Measurements from ENCODE around the gene WASF3.

The WASF3 gene

DNA sequence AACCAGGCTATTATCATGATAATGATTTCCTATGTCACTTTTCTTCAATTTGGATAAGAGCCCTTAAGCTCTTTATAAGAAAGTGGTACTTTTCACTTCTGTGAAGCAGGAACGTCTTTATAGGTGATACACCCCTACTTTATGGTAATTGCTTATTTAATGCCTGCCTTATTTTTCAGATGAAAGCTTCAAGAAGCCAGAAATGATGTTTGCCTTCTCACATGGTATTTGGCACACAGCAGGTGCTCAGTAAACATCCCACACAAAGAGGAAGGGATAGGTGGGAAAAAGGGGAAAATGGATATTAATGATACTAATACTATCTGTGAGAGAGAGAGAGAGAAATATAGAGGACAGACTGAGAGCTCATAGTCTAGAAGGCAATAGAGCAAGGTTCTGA, 29.0 kb upstream of the WASF3 start:
- no peaks in the 10 kb centered on the region for H3K9me3 ChIP-seq (ENCODE audit: control insufficient read depth in 1 of 2, low read length in 2 of 2)
- H3K27ac ChIP-seq (ENCODE audit: low read length), result no peak overlapping the region
- H3K27me3 ChIP-seq (ENCODE audit: low read depth, low read length), result no peaks in the 10 kb centered on the region
- H3K36me3 ChIP-seq (ENCODE audit: control insufficient read depth in 1 of 2, insufficient read depth in 2 of 2, low read length in 2 of 2), result no peaks in the 10 kb centered on the region
- H3K4me3 ChIP-seq (ENCODE audit: low read depth in 1 of 2, low read length in 2 of 2), result no peak overlapping the region
- H3K4me1 ChIP-seq (ENCODE audit: control insufficient read depth in 1 of 2, insufficient read depth in 2 of 2, low read length in 2 of 2), result no peaks in the 10 kb centered on the region

DNA sequence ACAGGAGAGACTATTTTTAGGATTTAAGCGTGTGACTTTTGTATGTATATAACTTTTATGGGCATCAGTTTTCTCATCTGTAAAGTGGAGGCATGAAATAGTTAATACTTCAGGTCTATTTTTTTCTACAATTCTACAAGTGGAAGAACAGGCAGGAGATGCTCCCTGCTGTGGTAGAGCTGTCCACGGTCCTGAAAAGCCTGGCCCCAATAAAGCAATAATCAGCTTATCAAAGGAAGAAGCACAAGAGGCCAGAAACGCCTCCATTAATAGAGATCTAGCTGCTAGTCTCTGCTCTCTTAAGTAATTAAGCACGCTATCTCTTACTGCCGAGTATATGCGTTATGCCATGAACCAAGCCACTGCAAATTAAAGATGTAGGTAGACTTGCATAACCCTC, 28.0 kb upstream of the WASF3 start:
- Histone ChIP-seq H3K4me1 (ENCODE audit: control insufficient read depth in 1 of 2, insufficient read depth in 2 of 2, low read length in 2 of 2) (no peaks in the 10 kb centered on the region), H3K4me3 (ENCODE audit: low read depth in 1 of 2, low read length in 2 of 2) (no peak overlapping the region), H3K27ac (ENCODE audit: low read length) (no peak overlapping the region), H3K9me3 (ENCODE audit: control insufficient read depth in 1 of 2, low read length in 2 of 2) (no peaks in the 10 kb centered on the region), H3K27me3 (ENCODE audit: low read depth, low read length) (no peaks in the 10 kb centered on the region), H3K36me3 (ENCODE audit: control insufficient read depth in 1 of 2, insufficient read depth in 2 of 2, low read length in 2 of 2) (no peaks in the 10 kb centered on the region)

DNA sequence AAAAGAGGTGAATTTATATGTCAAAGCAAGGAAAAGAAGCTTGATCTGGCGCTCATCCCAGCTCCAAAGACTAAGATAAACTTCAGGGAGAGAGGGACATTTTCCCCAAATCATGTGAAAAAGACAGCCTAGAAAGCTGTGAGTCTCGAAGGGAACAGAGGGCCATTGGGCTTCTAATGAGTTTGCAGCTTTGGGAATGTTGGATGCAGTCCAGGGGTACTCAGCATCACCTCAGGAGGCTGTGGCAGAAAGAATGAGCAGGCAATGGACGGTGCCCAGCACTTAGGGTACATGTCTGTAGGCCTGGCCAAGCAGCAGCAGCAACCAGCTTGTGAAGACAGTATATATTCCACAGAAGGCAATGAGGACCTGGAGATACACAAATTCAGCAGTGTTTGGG, 25.7 kb upstream of the WASF3 start:
- H3K4me3 ChIP-seq (ENCODE audit: low read depth in 1 of 2, low read length in 2 of 2), result no peak overlapping the region
- H3K36me3 ChIP-seq (ENCODE audit: control insufficient read depth in 1 of 2, insufficient read depth in 2 of 2, low read length in 2 of 2), result no peaks in the 10 kb centered on the region
- H3K9me3 ChIP-seq (ENCODE audit: control insufficient read depth in 1 of 2, low read length in 2 of 2), result no peaks in the 10 kb centered on the region
- H3K27me3 ChIP-seq (ENCODE audit: low read depth, low read length), result no peaks in the 10 kb centered on the region
- no peak overlapping the region for H3K27ac ChIP-seq (ENCODE audit: low read length)
- no peaks in the 10 kb centered on the region for H3K4me1 ChIP-seq (ENCODE audit: control insufficient read depth in 1 of 2, insufficient read depth in 2 of 2, low read length in 2 of 2)

DNA sequence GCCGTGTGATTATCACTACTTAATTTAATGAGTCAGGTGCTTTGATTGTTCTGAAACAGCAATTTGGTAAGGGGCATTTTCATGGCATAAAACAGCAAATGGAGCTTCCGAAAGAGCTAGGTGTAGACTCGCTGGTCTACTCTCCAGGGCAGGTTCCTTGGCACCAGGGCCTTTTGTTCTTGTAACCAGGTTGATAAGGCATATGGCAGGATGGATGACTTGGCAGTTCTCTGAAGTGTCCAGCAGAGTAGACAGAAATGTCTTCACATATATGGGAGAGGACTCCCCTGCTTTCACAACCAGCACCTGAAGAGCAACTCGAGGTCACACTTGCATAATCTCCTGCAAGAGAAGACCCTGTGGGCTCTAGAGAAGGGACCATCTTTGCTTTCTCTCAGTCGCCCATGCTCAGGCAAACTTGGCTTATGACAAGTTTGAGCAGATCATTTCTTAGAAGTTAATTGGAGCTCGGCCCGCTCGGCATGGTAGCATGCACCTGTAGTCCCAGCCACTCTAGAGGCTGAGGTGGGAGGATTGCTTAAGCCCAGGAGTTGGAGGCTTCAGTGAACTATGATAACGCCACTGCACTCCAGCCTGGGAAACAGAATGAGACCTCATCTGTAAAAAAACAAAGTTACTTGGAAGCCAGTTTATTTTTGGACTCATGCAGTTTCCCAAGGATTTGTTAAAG, 23.3 kb upstream of the WASF3 start:
- Histone ChIP-seq H3K9me3 (ENCODE audit: control insufficient read depth in 1 of 2, low read length in 2 of 2) (no peaks in the 10 kb centered on the region), H3K27me3 (ENCODE audit: low read depth, low read length) (no peaks in the 10 kb centered on the region), H3K27ac (ENCODE audit: low read length) (no peak overlapping the region), H3K4me3 (ENCODE audit: low read depth in 1 of 2, low read length in 2 of 2) (no peak overlapping the region), H3K36me3 (ENCODE audit: control insufficient read depth in 1 of 2, insufficient read depth in 2 of 2, low read length in 2 of 2) (no peaks in the 10 kb centered on the region), H3K4me1 (ENCODE audit: control insufficient read depth in 1 of 2, insufficient read depth in 2 of 2, low read length in 2 of 2) (no peaks in the 10 kb centered on the region)

DNA sequence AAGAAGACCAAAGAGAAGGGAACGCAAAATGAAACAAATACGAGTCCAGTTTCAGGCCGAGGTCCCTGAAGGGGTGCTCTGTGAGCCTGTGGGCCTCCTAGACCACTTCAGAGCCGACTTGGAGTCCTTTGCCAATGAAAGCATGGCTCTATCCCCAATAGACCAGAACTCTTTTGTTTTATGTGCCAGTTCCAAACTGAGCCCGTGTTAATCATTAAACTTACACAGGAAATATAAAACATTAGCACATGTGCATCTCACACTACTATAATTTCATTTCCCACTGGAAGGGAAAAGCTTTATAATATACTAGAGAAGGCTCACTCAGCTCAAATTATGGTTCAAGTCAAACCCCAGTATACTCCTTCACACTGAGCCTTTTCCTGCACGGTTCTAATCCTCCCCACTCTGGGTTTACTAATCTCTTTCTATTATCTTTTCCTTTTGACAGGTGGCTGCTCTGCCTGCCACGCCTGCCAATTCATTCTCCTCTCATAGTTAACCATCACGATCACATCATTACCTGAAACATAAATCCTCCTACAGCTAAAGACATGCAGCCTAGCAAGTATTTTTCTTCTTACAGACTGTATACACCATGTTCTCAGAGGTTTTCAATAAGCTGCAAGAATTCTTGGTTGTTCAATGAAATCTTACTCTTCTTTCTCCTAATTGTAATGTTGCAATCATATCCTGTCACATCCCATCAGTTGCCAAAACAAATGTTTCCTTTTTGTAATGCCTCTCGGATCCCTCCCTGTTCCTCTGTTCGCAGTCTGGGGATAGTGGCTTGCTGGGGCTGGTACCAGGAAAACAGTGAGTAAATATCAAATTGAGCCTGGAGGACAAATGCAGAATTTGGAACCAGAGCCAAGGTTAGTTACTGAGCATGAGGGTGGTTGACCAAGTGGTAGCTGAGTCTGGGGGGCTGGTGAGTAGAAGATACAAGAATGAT, 18.8 kb upstream of the WASF3 start:
- H3K27ac ChIP-seq (ENCODE audit: low read length), result no peak overlapping the region
- H3K4me1 ChIP-seq (ENCODE audit: control insufficient read depth in 1 of 2, insufficient read depth in 2 of 2, low read length in 2 of 2), result no peaks in the 10 kb centered on the region
- no peaks in the 10 kb centered on the region for H3K36me3 ChIP-seq (ENCODE audit: control insufficient read depth in 1 of 2, insufficient read depth in 2 of 2, low read length in 2 of 2)
- peaks cover 3% of the 10 kb centered on the region for H3K27me3 ChIP-seq (ENCODE audit: low read depth, low read length)
- no peak overlapping the region for H3K4me3 ChIP-seq (ENCODE audit: low read depth in 1 of 2, low read length in 2 of 2)
- no peaks in the 10 kb centered on the region for H3K9me3 ChIP-seq (ENCODE audit: control insufficient read depth in 1 of 2, low read length in 2 of 2)

DNA sequence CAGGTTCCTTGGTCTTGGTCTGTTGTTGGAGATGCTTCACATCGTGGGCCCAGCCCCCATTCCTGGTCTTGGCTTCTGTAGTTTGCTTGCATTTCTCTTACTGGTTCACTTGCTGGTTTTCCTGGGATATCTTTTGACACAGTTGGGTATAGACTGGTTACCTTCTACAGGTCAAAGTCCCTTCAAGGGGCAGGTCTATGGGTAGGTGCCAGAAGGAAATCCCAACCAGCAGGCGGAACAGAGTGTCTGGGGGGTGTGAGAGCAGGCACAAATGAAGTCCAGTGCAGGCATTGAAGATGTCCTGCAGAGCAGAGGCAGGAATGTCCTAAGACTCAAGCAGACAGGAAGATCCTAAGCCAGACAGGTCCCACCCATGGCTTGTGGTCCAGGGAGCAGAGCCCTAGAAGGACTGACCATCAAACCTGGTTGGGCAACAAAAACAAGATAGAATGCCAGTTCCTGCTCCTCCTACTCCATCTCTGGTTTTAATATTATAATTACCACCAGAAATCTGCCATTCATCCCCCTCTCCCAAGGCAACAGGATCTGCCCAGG, 17.7 kb upstream of the WASF3 start:
- Histone ChIP-seq H3K27me3 (ENCODE audit: low read depth, low read length) (peaks cover 3% of the 10 kb centered on the region), H3K27ac (ENCODE audit: low read length) (no peak overlapping the region), H3K4me1 (ENCODE audit: control insufficient read depth in 1 of 2, insufficient read depth in 2 of 2, low read length in 2 of 2) (no peaks in the 10 kb centered on the region), H3K4me3 (ENCODE audit: low read depth in 1 of 2, low read length in 2 of 2) (no peak overlapping the region), H3K36me3 (ENCODE audit: control insufficient read depth in 1 of 2, insufficient read depth in 2 of 2, low read length in 2 of 2) (no peaks in the 10 kb centered on the region), H3K9me3 (ENCODE audit: control insufficient read depth in 1 of 2, low read length in 2 of 2) (no peaks in the 10 kb centered on the region)

DNA sequence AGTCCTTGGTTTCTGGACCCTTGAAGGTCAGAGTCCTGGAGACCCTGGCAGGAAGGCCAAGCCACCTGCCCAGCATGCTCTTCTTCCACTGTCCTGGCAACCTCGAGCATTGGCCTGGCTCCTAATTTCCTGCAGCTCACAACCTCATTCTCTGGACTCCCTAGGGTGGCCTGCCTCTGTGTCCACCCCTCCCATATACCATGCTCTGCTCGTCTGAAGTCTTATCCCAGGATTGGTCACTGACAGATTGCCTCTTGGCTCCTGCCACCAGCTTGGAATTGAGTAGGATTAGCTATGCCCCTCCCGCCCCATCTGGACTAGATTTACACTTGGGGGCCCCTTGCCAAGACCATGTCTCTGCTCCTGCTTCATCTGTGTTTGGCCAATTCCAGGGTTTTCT, 17.1 kb upstream of the WASF3 start:
- H3K4me3 ChIP-seq (ENCODE audit: low read depth in 1 of 2, low read length in 2 of 2), result no peak overlapping the region
- no peak overlapping the region for H3K27ac ChIP-seq (ENCODE audit: low read length)

DNA sequence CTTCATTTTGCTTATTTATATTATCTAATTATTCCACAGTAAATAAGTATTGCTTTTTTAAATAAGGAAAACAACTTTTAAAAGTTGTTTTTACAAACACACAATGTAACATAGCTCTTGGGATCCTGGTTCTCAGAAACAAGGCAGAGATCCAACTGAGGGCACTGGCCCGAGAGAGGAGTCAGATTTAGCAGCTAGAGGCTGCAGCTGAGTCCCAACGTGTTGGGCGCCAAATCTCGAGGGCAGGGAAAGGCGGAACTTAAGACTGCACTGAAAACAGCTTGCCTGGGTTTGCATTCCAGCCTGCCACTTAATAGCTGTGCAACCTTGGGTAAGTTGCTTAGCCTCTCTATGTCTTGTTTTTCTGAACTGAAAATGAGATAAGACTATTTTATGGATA, 16.4 kb upstream of the WASF3 start:
- Histone ChIP-seq H3K36me3 (ENCODE audit: control insufficient read depth in 1 of 2, insufficient read depth in 2 of 2, low read length in 2 of 2) (no peaks in the 10 kb centered on the region), H3K27me3 (ENCODE audit: low read depth, low read length) (peaks cover 3% of the 10 kb centered on the region), H3K4me1 (ENCODE audit: control insufficient read depth in 1 of 2, insufficient read depth in 2 of 2, low read length in 2 of 2) (no peaks in the 10 kb centered on the region), H3K4me3 (ENCODE audit: low read depth in 1 of 2, low read length in 2 of 2) (no peak overlapping the region), H3K27ac (ENCODE audit: low read length) (no peak overlapping the region), H3K9me3 (ENCODE audit: control insufficient read depth in 1 of 2, low read length in 2 of 2) (no peaks in the 10 kb centered on the region)

More for the DNA sequence above, 17.1 kb upstream of the WASF3 start:
- no peaks in the 10 kb centered on the region for H3K9me3 ChIP-seq (ENCODE audit: control insufficient read depth in 1 of 2, low read length in 2 of 2)
- no peaks in the 10 kb centered on the region for H3K4me1 ChIP-seq (ENCODE audit: control insufficient read depth in 1 of 2, insufficient read depth in 2 of 2, low read length in 2 of 2)
- H3K27me3 ChIP-seq (ENCODE audit: low read depth, low read length), result peaks cover 3% of the 10 kb centered on the region
- no peaks in the 10 kb centered on the region for H3K36me3 ChIP-seq (ENCODE audit: control insufficient read depth in 1 of 2, insufficient read depth in 2 of 2, low read length in 2 of 2)

DNA sequence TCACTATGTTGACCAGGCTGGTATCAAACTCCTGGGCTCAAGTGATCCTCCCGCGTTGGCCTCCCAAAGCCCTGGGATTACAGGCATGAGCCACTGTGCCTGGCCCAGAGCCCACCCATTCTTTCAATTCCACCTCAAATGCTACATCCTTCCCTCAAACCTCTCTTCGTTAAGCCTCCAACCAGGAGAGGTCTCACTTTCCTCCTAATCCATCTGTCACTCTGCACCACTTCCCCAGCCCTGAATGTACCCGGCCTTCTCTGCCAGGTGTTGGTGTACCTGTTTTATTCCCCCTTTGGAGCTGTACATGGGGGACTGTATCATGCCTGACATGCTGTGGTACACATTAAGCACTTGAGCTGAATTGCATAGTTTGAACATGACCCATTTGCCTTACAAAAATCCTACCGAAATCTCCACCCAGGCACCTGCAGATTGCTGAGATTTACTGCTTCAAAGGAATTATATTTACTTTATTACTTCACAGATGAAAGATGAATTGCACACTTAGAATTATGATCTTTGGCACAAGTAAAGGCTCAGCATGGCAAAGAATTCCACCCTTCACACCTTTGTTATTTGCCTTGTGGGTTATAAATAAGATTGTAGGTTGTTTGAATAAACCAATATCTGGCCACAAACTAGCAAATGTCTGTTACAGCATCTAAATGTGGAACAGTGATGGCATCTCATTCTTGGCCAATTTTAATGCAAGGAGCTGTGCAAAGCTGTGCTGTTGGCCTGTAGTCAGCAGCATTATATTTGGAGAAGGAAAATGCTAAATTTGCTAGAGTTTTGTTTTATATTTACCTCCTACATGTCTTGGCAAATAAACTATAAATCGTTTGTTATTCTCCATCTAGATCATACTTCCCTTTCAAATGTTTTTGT, 15.6 kb upstream of the WASF3 start:
- H3K27me3 ChIP-seq (ENCODE audit: low read depth, low read length), result peaks cover 3% of the 10 kb centered on the region
- no peaks in the 10 kb centered on the region for H3K9me3 ChIP-seq (ENCODE audit: control insufficient read depth in 1 of 2, low read length in 2 of 2)
- no peak overlapping the region for H3K4me3 ChIP-seq (ENCODE audit: low read depth in 1 of 2, low read length in 2 of 2)
- no peak overlapping the region for H3K27ac ChIP-seq (ENCODE audit: low read length)
- no peaks in the 10 kb centered on the region for H3K36me3 ChIP-seq (ENCODE audit: control insufficient read depth in 1 of 2, insufficient read depth in 2 of 2, low read length in 2 of 2)
- no peaks in the 10 kb centered on the region for H3K4me1 ChIP-seq (ENCODE audit: control insufficient read depth in 1 of 2, insufficient read depth in 2 of 2, low read length in 2 of 2)

DNA sequence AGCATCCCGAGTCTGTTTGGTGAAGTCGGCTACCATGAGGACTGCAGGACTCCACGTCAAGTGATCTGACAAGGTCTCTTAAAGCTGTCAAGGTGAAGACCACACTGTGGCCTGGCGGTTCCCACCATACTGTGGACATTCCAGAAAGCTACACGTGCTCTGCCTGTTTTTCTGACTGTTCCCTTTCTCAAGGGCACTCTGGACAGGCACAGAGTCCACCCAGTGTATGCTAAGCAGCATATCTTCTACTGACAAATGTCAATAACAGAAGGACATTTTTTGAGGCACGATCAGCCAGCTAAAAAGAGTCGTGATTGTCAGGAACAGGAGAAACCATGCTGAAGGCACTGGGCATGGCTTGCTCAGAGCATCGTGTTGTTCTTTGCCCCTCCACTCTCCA, 12.8 kb upstream of the WASF3 start:
- H3K4me1 ChIP-seq (ENCODE audit: control insufficient read depth in 1 of 2, insufficient read depth in 2 of 2, low read length in 2 of 2), result no peaks in the 10 kb centered on the region
- no peaks in the 10 kb centered on the region for H3K36me3 ChIP-seq (ENCODE audit: control insufficient read depth in 1 of 2, insufficient read depth in 2 of 2, low read length in 2 of 2)
- H3K27ac ChIP-seq (ENCODE audit: low read length), result no peak overlapping the region
- H3K4me3 ChIP-seq (ENCODE audit: low read depth in 1 of 2, low read length in 2 of 2), result no peak overlapping the region
- peaks cover 3% of the 10 kb centered on the region for H3K27me3 ChIP-seq (ENCODE audit: low read depth, low read length)
- H3K9me3 ChIP-seq (ENCODE audit: control insufficient read depth in 1 of 2, low read length in 2 of 2), result no peaks in the 10 kb centered on the region
